RCC 7860 (cell line): ENCODE results near the gene STAT4.

Experiments
- DNase-seq: peaks from one replicate; pipeline ENCODE4 v3.0.0-alpha.2; 2015; ENCODE audit warnings: low spot score
- FAIRE-seq: peaks from 2 replicates; lab custom pipeline; 2012; peaks lifted over from hg19 to GRCh38; lab: Jason Lieb, UNC

STAT4 gene

GRCh38 chr2:191050640-191050987, 100.2 kb downstream of the STAT4 start:
- FAIRE-seq: no peak

GRCh38 chr2:191049728-191050639, 100.8 kb downstream of the STAT4 start:
- FAIRE-seq (no peak), DNase-seq (no peak)

More at GRCh38 chr2:191050640-191050987, 100.2 kb downstream of the STAT4 start:
- no peak for DNase-seq

GRCh38 chr2:191048073-191048472, 102.7 kb downstream of the STAT4 start:
- no peak for FAIRE-seq
- DNase-seq: no peak

- DNase-seq (no peak), FAIRE-seq (no peak)
These were observed 105.7 kb downstream of the STAT4 start for GRCh38 chr2:191045141-191045540.

- DNase-seq (no peak), FAIRE-seq (peak; percentile 35)
These were observed 107.4 kb downstream of the STAT4 start for GRCh38 chr2:191043438-191043837.

GRCh38 chr2:191041418-191042161, 109.2 kb downstream of the STAT4 start:
- FAIRE-seq: peak; percentile 94
- DNase-seq: peak; percentile 76

GRCh38 chr2:191039616-191040015, 111.2 kb downstream of the STAT4 start:
- no peak for FAIRE-seq
- no peak for DNase-seq

- no peak for FAIRE-seq
- DNase-seq: no peak
These were observed 112.1 kb downstream of the STAT4 start for GRCh38 chr2:191038741-191039140.

GRCh38 chr2:191038241-191038725, 112.5 kb downstream of the STAT4 start:
- DNase-seq (peak; percentile 40), FAIRE-seq (peak; percentile 34)

- FAIRE-seq: no peak
- DNase-seq: no peak
These were observed 113.4 kb downstream of the STAT4 start for GRCh38 chr2:191037351-191037750.

GRCh38 chr2:191036363-191036762, 114.4 kb downstream of the STAT4 start:
- no peak for FAIRE-seq
- no peak for DNase-seq

GRCh38 chr2:191032588-191033429, 118.0 kb downstream of the STAT4 start:
- no peak for FAIRE-seq
- DNase-seq: no peak

- no peak for DNase-seq
- no peak for FAIRE-seq
These were observed 119.5 kb downstream of the STAT4 start for GRCh38 chr2:191031256-191031655.

- FAIRE-seq: peak; percentile 69
- DNase-seq: peak; percentile 42
These were observed 120.2 kb downstream of the STAT4 start for GRCh38 chr2:191030521-191031154.

GRCh38 chr2:191029280-191029950, 121.4 kb downstream of the STAT4 start:
- FAIRE-seq (no peak), DNase-seq (no peak)

- no peak for FAIRE-seq
- no peak for DNase-seq
These were observed 124.4 kb downstream of the STAT4 start for GRCh38 chr2:191026377-191026776.

GRCh38 chr2:191025135-191025534, 125.7 kb downstream of the STAT4 start:
- no peak for DNase-seq
- no peak for FAIRE-seq

- FAIRE-seq (no peak), DNase-seq (no peak)
These were observed 127.5 kb downstream of the STAT4 start for GRCh38 chr2:191023235-191023679.

- FAIRE-seq: no peak
- peak; percentile 63 for DNase-seq
These were observed 129.9 kb downstream of the STAT4 start for GRCh38 chr2:191020742-191021381.
